HFFc6 (cell line): ENCODE measurements around the gene ARHGAP31. TPM values are rescaled to one million over a fixed set of nuclear protein-coding genes. Genes with fewer than 3 reads are reported as not detected.

ENCODE experiments used
- DNase-seq: peaks from one replicate; pipeline ENCODE4 v3.0.0-alpha.2; 2018
- H3K27ac Mint-ChIP-seq: 2 replicates; pipeline ENCODE4 v1.8.0; 2020; ENCODE audit warnings: mild to moderate bottlenecking, mixed read lengths
- H3K27me3 Mint-ChIP-seq: 2 replicates; pipeline ENCODE4 v1.8.0; 2021; ENCODE audit warnings: mild to moderate bottlenecking, moderate library complexity, mixed read lengths; ENCODE audit not compliant: insufficient read depth
- H3K36me3 Mint-ChIP-seq: 2 replicates; pipeline ENCODE4 v1.8.0; 2021; ENCODE audit warnings: low read depth, mixed read lengths
- H3K4me1 Mint-ChIP-seq: 2 replicates; pipeline ENCODE4 v1.8.0; 2020; ENCODE audit warnings: low read depth, mixed read lengths
- H3K4me3 Mint-ChIP-seq: 2 replicates; pipeline ENCODE4 v1.8.0; 2020; ENCODE audit warnings: mild to moderate bottlenecking, moderate library complexity, mixed read lengths
- H3K9me3 Mint-ChIP-seq: 2 replicates; pipeline ENCODE4 v1.8.0; 2020; ENCODE audit warnings: mild to moderate bottlenecking, mixed read lengths
- total RNA-seq, 6 experiments: library from RNA; stranded (reverse); fragmentation: NEBNext Ultra II Directional; extraction: Animal tissue kit (Norgen Biotek cat#: 25700); gene quantifications; 2 replicates in 1 of 6; 3 replicates in 5 of 6; pipeline ENCODE4 v1.2.3, GENCODE V29; 2021
- TF ChIP-seq, protein P1 (sequence below): fragments of 200-600 bp; sonication (generic); IDR thresholded peaks from 2 replicates; pipeline ENCODE4 v1.5.0; 2021; ENCODE audit warnings: antibody characterized with exemption, mild to moderate bottlenecking

ARHGAP31 gene
- total RNA-seq, 6 experiments from 2014 or later, result 18.0 to 25.1 (median 20.5) TPM

DNA sequence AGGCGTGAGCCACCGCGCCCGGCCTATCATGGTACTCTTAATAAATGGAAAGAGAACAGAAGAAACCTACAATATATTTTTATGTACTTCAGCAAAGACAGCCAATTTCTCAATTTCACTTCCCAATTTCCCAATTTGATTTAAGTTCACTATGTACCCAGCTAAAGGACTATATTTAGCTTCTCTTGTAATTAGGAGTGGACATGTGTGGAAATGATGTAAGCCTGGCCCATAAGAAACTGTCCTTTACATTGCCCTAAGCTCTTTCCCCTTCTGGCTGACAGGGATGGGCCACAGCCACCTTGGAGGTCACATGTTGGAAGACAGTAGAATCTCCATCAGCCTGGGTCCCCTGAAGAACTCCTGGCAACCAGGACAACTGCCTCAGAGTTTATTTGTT is 163.1 kb downstream of the ARHGAP31 start:
- H3K27ac Mint-ChIP-seq, result no peak overlapping the region
- DNase-seq, result no peak
- TF ChIP-seq, protein P1, sequence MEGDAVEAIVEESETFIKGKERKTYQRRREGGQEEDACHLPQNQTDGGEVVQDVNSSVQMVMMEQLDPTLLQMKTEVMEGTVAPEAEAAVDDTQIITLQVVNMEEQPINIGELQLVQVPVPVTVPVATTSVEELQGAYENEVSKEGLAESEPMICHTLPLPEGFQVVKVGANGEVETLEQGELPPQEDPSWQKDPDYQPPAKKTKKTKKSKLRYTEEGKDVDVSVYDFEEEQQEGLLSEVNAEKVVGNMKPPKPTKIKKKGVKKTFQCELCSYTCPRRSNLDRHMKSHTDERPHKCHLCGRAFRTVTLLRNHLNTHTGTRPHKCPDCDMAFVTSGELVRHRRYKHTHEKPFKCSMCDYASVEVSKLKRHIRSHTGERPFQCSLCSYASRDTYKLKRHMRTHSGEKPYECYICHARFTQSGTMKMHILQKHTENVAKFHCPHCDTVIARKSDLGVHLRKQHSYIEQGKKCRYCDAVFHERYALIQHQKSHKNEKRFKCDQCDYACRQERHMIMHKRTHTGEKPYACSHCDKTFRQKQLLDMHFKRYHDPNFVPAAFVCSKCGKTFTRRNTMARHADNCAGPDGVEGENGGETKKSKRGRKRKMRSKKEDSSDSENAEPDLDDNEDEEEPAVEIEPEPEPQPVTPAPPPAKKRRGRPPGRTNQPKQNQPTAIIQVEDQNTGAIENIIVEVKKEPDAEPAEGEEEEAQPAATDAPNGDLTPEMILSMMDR, result no peak
- no peaks in the 10 kb centered on the region; the same call in 1 of the 2 replicates for H3K27me3 Mint-ChIP-seq
- no peaks in the 10 kb centered on the region for H3K9me3 Mint-ChIP-seq
- peaks cover 34% of the 10 kb centered on the region for H3K4me1 Mint-ChIP-seq
- no peak overlapping the region for H3K4me3 Mint-ChIP-seq
- peaks cover 41% of the 10 kb centered on the region for H3K36me3 Mint-ChIP-seq

DNA sequence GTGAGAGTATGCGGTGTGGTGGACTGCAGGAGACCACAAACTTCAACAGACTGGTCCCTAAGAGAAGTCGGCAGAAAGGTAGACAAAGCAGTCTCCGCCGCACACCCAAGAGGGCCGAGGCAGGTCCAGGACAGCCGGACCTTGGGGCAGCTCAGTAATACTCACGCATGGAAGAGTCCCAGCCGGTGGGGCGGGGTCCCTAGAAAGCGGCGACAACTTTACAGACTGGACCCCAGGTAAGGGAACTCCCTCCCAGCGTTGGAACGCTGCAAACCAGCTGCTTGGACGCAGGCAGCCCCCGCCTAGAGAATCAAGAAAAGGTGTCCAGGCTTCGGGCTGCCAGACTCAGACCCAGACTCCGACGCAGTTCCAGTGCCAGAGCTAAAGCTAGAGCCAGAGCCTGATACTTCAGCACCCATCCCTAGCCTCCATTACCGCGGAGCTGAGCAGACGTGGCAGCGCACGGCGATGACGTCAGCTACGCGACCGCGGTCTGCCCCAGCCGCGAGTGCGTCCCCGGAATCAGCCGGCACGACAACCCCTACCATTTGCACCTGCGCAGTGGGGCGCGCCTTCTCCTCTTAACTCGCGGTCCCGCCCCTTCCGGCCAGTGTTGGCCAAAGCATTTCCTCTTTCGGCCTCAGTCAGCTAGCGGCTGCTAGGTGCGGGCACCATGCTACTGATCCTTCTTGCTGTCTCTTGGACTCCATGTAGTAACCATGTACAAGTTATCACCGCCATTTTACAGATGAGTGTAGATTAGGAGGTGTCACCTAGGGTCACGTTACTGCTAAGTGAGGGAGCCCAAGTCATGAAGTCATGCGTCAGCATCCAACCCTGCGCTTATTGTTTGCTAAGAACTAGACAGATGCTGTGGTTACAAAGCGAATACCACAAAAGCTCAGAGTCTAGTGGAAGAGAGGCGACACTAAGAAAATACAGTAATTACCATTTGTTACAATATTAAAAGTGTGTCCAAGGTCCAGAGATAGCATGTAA is 169.3 kb downstream of the ARHGAP31 start, which contains the start of gene TMEM39A:
TMEM39A (minus strand) TSS at position 445 of the 999 bp plus-strand sequence. CDS start 1,541 bp downstream, outside the sequence.
- Mint-ChIP-seq H3K36me3 (peaks cover 23% of the 10 kb centered on the region), H3K4me3 (peak within 1 kb of the TSS; percentile 99), H3K4me1 (peaks cover 45% of the 10 kb centered on the region), H3K27me3 (peaks cover 4% of the 10 kb centered on the region), H3K9me3 (no peaks in the 10 kb centered on the region), H3K27ac (peak within 1 kb of the TSS; percentile 98)
- DNase-seq, result peak; percentile 96
- TF ChIP-seq, protein P1, result peak; percentile 42

DNA sequence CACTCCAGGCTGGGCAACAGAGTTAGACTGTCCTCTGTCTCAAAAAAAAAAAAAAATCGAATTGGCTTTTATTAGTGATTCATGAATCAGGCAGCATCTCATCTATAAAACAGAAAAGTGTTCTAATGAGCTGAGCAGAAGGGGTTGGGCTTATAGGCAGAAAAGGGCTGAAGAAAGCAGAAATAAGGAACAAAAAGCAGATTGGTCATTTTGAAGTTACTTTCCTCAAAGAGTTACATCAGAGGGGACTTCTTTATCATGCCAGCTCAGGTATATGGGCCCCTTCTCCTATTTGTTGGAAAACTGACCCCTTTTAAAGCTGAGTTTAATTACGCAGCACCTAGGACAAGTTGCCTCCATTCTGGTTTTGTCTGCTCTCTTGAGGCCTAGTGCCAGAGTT is 173.9 kb downstream of the ARHGAP31 start:
- Mint-ChIP-seq H3K9me3 (no peaks in the 10 kb centered on the region), H3K27me3 (peaks cover 4% of the 10 kb centered on the region), H3K27ac (peak overlapping the region; percentile 76), H3K4me1 (peaks cover 39% of the 10 kb centered on the region), H3K36me3 (peaks cover 9% of the 10 kb centered on the region), H3K4me3 (peak overlapping the region; percentile 97)
- DNase-seq, result no peak
- TF ChIP-seq, protein P1, result no peak

DNA sequence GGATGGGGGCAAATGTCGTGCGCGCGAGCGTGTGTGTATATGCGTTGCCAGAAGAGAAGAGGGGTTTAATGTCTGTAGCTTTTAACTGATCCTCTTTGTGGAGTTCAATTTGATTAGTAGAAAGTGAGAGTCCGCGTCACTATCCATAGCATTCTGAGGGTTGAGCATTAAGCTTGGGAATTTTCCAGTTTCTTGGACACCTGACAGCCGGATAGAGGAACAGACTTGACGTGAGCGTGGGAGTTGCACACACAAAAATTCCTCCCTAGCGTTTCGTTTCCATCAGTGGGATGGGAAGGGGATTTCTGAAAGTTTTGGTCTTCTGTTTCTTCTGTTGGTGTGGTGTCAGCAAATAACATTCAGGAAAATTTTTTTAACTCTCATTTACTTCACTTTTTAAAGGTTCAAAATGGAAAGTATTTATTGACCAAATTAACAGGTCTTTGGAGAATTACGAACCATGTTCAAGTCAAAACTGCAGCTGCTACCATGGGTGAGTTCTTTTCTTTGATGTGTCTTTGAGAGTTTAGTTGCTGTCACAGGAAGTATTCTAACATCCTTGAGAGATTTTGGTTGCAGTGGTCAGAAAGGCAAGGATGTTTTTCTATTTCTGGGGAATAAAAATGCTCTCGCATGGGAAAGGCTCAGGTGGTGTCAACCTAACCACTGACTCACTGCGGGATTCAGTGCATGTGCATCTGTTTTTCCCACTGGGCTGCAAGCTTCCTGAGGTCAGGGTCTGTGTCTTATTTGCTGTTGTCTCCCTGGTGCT is 175.4 kb downstream of the ARHGAP31 start:
- H3K4me3 Mint-ChIP-seq, result peak overlapping the region; percentile 97
- 0 out of 2 replicates have a peak, but pooled peaks cover 8% of the 10 kb centered on the region for H3K36me3 Mint-ChIP-seq
- H3K4me1 Mint-ChIP-seq, result peaks cover 31% of the 10 kb centered on the region
- peaks cover 3% of the 10 kb centered on the region; the same call in 1 of the 2 replicates for H3K27me3 Mint-ChIP-seq
- peak overlapping the region; percentile 76 for H3K27ac Mint-ChIP-seq
- TF ChIP-seq, protein P1, result no peak
- peak; percentile 29 for DNase-seq
- no peaks in the 10 kb centered on the region for H3K9me3 Mint-ChIP-seq

Other genes starting within 250 kb of the ARHGAP31 start
- not detected for gene TEX55, start 148.2 kb upstream of the ARHGAP31 start, total RNA-seq
- under 1 TPM in 2 of 6 experiments, not detected in 4; 0.10 to 0.12 TPM for gene UPK1B, start 120.8 kb upstream of the ARHGAP31 start, total RNA-seq
- 10 to 100 TPM; 47.2 to 53.5 (median 52.5) TPM for gene B4GALT4, start 53.5 kb upstream of the ARHGAP31 start, total RNA-seq
- gene TMEM39A, start 169.2 kb downstream of the ARHGAP31 start, total RNA-seq, result 10 to 100 TPM; 47.3 to 58.8 (median 55.5) TPM
- gene POGLUT1, start 174.6 kb downstream of the ARHGAP31 start, total RNA-seq, result 10 to 100 TPM; 18.7 to 26.9 (median 20.4) TPM
- gene TIMMDC1, start 204.2 kb downstream of the ARHGAP31 start, total RNA-seq, result 100 to 1,000 TPM; 111 to 125 (median 112) TPM